Mesangial cell (primary cell): ENCODE data around the gene AIF1. TPM values are rescaled to one million over a fixed set of nuclear protein-coding genes. Genes with fewer than 3 reads are reported as not detected.

Source experiments
- total RNA-seq: library from RNA; depleted of rRNA; stranded (reverse); fragments of >200 nt; gene quantifications from 2 replicates; pipeline ENCODE4 v1.2.3, GENCODE V29; 2015

Gene AIF1
- total RNA-seq: not detected in 2 replicates

DNA sequence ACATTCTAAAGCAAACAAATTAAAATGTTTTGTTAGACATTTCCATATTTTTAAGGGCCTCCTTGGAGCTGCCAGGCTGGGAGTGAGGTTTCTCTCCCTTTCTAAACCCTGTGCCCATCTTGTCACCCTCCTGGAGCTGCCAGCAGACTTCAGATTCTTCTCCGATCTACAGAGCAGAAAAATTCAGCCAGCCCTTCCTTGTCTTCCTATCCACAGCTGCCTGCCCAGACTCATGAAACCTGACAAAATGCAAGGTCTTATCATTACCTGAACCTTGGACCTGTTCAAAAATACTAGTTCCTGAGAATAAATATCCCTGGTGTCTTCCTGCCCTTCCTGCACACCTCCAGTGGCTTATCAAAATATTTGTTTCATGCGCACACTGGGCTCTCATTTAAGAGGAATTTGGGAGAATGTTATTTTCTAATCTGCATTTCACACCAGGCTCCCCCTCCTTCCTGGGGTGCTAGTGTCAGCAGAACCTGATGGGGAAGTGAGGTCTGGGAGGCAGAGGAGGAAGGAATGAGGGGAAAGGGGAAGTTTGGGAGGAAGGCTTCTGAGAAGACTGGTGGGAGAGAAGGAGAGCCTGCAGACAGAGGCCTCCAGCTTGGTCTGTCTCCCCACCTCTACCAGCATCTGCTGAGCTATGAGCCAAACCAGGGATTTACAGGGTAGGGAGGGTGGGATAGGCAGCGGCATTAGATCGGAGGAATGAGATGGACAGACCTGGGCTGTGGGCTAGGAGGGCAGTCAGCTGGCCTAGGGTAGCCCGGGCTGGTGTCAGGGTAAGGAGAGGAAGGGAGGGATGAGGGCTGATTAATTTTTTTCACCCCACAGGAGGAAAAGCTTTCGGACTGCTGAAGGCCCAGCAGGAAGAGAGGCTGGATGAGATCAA, at the start of gene AIF1:
TSS of gene AIF1 (plus strand) at position 551 of the 895 bp plus-strand sequence. CDS start at position 647, 96 bp downstream.

GRCh38 chr6:31572041-31572911, 42.8 kb upstream of the AIF1 start, which contains the start of gene LTA:
Gene LTA, plus strand, starts transcription at chr6:31572289. Its CDS starts 454 bp downstream, at chr6:31572743.

GRCh38 chr6:31575335-31575901, 39.6 kb upstream of the AIF1 start, which contains the start of gene TNF:
Gene TNF, plus strand, starts transcription at chr6:31575565. Its CDS starts 177 bp downstream, at chr6:31575742.

DNA sequence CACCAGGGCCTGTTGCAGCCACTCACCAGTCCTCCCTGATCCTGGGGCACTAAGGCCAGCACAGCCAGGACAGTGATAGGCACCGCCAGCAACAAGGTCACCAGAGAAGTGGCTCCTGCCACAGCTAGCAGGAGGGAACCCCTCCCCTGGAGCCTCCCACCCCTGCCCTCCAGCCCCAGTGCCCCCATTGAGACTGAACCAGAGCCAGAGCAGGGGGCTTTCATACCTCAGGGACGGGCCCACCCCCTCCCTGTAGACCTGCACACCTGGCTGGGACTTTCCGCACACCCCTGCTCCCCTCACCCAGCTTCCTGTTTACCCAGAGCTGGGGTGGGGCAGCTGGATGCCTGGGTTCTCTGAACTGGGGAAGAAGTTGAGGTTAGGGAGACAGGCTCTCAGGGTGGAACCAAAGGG, 32.8 kb upstream of the AIF1 start, which contains the start of gene LTB:
TSS of gene LTB (minus strand) at position 195 of the 414 bp plus-strand sequence. CDS start at position 188, 7 bp downstream.

GRCh38 chr6:31586008-31586407, 29.0 kb upstream of the AIF1 start, which contains the start of gene LST1:
Gene LST1, plus strand, starts transcription at chr6:31586277. Its CDS starts 1,023 bp downstream, at chr6:31587300.

DNA sequence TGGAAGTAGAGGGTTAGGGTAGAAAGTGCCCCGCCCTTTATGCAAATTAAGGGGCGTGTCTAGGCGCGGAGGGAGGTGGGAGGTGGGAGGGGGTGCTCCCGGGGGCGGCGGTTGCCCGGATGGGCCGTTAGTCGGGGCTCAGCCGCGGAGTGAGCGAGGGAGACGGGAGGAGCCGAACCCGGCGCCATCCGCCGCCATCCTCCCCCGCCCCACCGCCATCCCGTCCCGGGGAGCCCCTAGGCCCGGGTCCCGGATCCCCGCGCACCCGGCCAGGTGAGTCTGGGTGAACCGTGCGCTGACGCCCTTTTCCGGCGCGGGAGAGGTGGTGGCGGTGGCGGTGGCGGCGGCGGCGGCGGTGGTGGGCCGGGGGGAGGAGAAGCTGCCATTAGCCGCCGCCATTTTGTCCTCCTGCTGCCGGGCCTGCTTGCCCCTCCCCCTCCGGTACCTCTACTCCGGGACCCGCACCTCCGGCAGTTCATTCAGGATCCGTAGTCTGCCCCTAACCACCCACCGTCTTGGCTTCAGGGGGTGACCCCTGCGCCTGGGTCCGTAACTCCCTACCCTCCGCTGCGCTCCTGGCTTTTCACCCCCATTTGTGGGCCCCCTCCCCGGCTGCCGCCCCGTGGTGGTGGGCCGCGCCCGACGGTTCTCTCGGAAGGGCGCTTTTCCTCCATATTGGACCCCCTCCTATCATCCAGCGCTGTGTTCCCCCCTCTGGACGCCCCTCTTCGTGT, 5.7 kb downstream of the AIF1 start, which contains the start of gene PRRC2A:
TSS of gene PRRC2A (plus strand) at position 130 of the 734 bp plus-strand sequence. CDS start 2,075 bp downstream, outside the sequence.

GRCh38 chr6:31655349-31656237, 40.6 kb downstream of the AIF1 start, which contains the start of gene APOM:
Gene APOM, plus strand, starts transcription at chr6:31655894. Its CDS starts 73 bp downstream, at chr6:31655967.

GRCh38 chr6:31660381-31661261, 45.6 kb downstream of the AIF1 start, which contains the start of gene C6orf47:
Gene C6orf47, minus strand, starts transcription at chr6:31660778. Its CDS starts 831 bp downstream, at chr6:31659947.

DNA sequence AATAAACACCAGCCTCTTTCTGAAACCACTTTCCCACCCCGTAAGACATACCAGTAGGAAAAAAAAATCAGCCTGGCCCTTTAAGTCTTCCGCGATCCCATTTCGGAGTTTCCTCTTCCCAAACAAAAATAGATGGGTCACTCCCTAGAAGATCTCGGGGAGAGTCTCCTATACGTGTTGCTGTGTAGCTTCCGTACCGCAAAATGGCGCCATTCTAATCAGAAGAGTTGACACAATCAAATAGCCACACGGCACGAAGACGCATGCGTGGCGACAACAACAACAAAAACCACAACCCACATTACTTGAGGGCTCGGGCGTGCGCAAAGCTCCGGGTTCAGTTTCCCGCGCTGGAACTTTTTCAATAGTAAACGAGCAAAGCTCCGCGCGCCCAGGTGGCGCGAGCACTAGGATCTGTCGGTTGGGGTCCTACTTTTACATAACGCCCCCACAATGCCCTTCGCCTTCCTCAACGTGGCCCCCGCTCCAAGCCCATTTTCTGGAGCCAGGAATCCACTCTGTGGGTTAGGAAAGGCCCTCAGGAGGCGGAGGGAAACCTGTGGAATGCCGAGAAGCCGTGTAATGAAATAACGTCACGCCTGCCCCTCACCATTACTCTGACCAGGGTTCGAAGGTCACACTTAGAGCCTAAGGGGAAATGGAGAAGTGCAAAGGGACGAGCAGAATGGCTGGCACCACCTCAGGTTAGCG, 49.9 kb downstream of the AIF1 start, which contains the start of gene GPANK1:
TSS of gene GPANK1 (minus strand) at position 208 of the 711 bp plus-strand sequence. CDS start 519 bp downstream, outside the sequence.

GRCh38 chr6:31665501-31666336, 50.7 kb downstream of the AIF1 start, which contains the start of gene CSNK2B:
Gene CSNK2B, plus strand, starts transcription at chr6:31666080. Its CDS starts 752 bp downstream, at chr6:31666832.

Other genes with a start within 250 kb of the AIF1 start
- gene MICA, start 211.6 kb upstream of the AIF1 start, total RNA-seq: 29.4 and 71.7 TPM in 2 replicates
- 7.5 and 28.2 TPM in 2 replicates for gene MICB, start 117.1 kb upstream of the AIF1 start, total RNA-seq
- not detected in 2 replicates for gene MCCD1, start 86.3 kb upstream of the AIF1 start, total RNA-seq
- gene DDX39B, start 73.2 kb upstream of the AIF1 start, total RNA-seq: 416 and 449 TPM in 2 replicates
- 0.63 and 0.98 TPM in 2 replicates for gene ATP6V1G2, start 68.6 kb upstream of the AIF1 start, total RNA-seq
- 15.2 and 45.0 TPM in 2 replicates for gene NFKBIL1, start 67.6 kb upstream of the AIF1 start, total RNA-seq
- not detected in 2 replicates for gene LTA, start 42.9 kb upstream of the AIF1 start, total RNA-seq
- 1.3 and 5.7 TPM in 2 replicates for gene TNF, start 39.7 kb upstream of the AIF1 start, total RNA-seq
- gene LTB, start 32.8 kb upstream of the AIF1 start, total RNA-seq: 1.3 and 2.0 TPM in 2 replicates
- gene LST1, start 29.0 kb upstream of the AIF1 start, total RNA-seq: not detected in 2 replicates
- gene NCR3, start 22.2 kb upstream of the AIF1 start, total RNA-seq: not detected in 2 replicates
- 145 and 181 TPM in 2 replicates for gene PRRC2A, start 5.5 kb downstream of the AIF1 start, total RNA-seq
- 343 and 397 TPM in 2 replicates for gene BAG6, start 37.4 kb downstream of the AIF1 start, total RNA-seq
- gene APOM, start 40.7 kb downstream of the AIF1 start, total RNA-seq: 2.8 and 5.2 TPM in 2 replicates
- 13.0 and 16.7 TPM in 2 replicates for gene C6orf47, start 45.5 kb downstream of the AIF1 start, total RNA-seq
- 10.1 and 12.8 TPM in 2 replicates for gene GPANK1, start 49.8 kb downstream of the AIF1 start, total RNA-seq
- 302 and 333 TPM in 2 replicates for gene CSNK2B, start 50.8 kb downstream of the AIF1 start, total RNA-seq
- 1.3 and 2.3 TPM in 2 replicates for gene LY6G5B, start 54.7 kb downstream of the AIF1 start, total RNA-seq
- 0.65 TPM in 1 of 2 replicates, not detected in the other for gene LY6G5C, start 65.8 kb downstream of the AIF1 start, total RNA-seq
- gene ABHD16A, start 88.1 kb downstream of the AIF1 start, total RNA-seq: 31.6 and 46.3 TPM in 2 replicates
- not detected in 2 replicates for gene LY6G6F, start 91.6 kb downstream of the AIF1 start, total RNA-seq
- not detected in 2 replicates for gene LY6G6D, start 100.1 kb downstream of the AIF1 start, total RNA-seq
- not detected in 2 replicates for gene LY6G6C, start 106.5 kb downstream of the AIF1 start, total RNA-seq
- not detected in 2 replicates for gene MPIG6B, start 108.1 kb downstream of the AIF1 start, total RNA-seq
- 38.1 and 92.2 TPM in 2 replicates for gene DDAH2, start 114.1 kb downstream of the AIF1 start, total RNA-seq
- gene CLIC1, start 121.3 kb downstream of the AIF1 start, total RNA-seq: 577 and 1,120 TPM in 2 replicates
- gene MSH5, start 124.8 kb downstream of the AIF1 start, total RNA-seq: 9.3 and 17.6 TPM in 2 replicates
- gene SAPCD1, start 147.4 kb downstream of the AIF1 start, total RNA-seq: 1.0 and 5.7 TPM in 2 replicates
- gene VWA7, start 162.1 kb downstream of the AIF1 start, total RNA-seq: 0.81 and 9.8 TPM in 2 replicates
- gene VARS1, start 180.5 kb downstream of the AIF1 start, total RNA-seq: 85.2 and 165 TPM in 2 replicates
- gene LSM2, start 191.7 kb downstream of the AIF1 start, total RNA-seq: 71.0 and 128 TPM in 2 replicates
- gene HSPA1L, start 200.0 kb downstream of the AIF1 start, total RNA-seq: 0.16 and 0.76 TPM in 2 replicates
- 55.9 and 60.6 TPM in 2 replicates for gene HSPA1A, start 200.3 kb downstream of the AIF1 start, total RNA-seq
- gene HSPA1B, start 212.5 kb downstream of the AIF1 start, total RNA-seq: 78.6 and 83.3 TPM in 2 replicates
- gene NEU1, start 247.6 kb downstream of the AIF1 start, total RNA-seq: 62.1 and 191 TPM in 2 replicates